A204.1 (cell line): ENCODE measurements around the gene ACP5.
"Not testable (repeated sequence)": the region's sequence is repeated elsewhere in the genome, so short reads cannot be mapped to it uniquely, and the experiment has no call there.

Experiments used
- FAIRE-seq: peaks from 2 replicates; lab custom pipeline; 2012; peaks lifted over from hg19 to GRCh38; lab: Jason Lieb, UNC

The ACP5 gene

GRCh38 chr19:11577451-11578257 is at the start of gene ACP5:
Gene ACP5 (minus strand): TSS chr19:11577645. CDS start chr19:11577317, 328 bp downstream.
- FAIRE-seq: no peak

GRCh38 chr19:11626252-11626651 is 48.8 kb upstream of the ACP5 start:
- no peak for FAIRE-seq

- FAIRE-seq: no peak
Measured at GRCh38 chr19:11624069-11624463, 46.6 kb upstream of the ACP5 start.

- FAIRE-seq: not testable (repeated sequence)
Measured at GRCh38 chr19:11622401-11622800, 45.0 kb upstream of the ACP5 start.

GRCh38 chr19:11620553-11620952 is 43.1 kb upstream of the ACP5 start:
- FAIRE-seq: no peak

- no peak for FAIRE-seq
Measured at GRCh38 chr19:11617180-11618062, 40.0 kb upstream of the ACP5 start.

- no peak for FAIRE-seq
Measured at GRCh38 chr19:11612816-11613511, 35.5 kb upstream of the ACP5 start.

GRCh38 chr19:11611730-11612129 is 34.3 kb upstream of the ACP5 start:
- no peak for FAIRE-seq

GRCh38 chr19:11606484-11606883 is 29.0 kb upstream of the ACP5 start:
- FAIRE-seq: no peak

GRCh38 chr19:11599704-11600103 is 22.3 kb upstream of the ACP5 start:
- not testable (repeated sequence) for FAIRE-seq

- no peak for FAIRE-seq
Measured at GRCh38 chr19:11598746-11599145, 21.3 kb upstream of the ACP5 start.

- FAIRE-seq: no peak
Measured at GRCh38 chr19:11598103-11598483, 20.6 kb upstream of the ACP5 start.

- peak; percentile 97 for FAIRE-seq
Measured at GRCh38 chr19:11597202-11598102, 20.0 kb upstream of the ACP5 start, which contains the start of gene ZNF627. Gene ZNF627 (plus strand): TSS chr19:11597483. CDS start chr19:11597628, 145 bp downstream.

GRCh38 chr19:11596156-11596555 is 18.7 kb upstream of the ACP5 start:
- FAIRE-seq: no peak

GRCh38 chr19:11594084-11594483 is 16.6 kb upstream of the ACP5 start:
- FAIRE-seq: no peak

GRCh38 chr19:11587975-11588631 is 10.7 kb upstream of the ACP5 start:
- FAIRE-seq: no peak

- FAIRE-seq: no peak
Measured at GRCh38 chr19:11587302-11587974, 10.0 kb upstream of the ACP5 start.

- no peak for FAIRE-seq
Measured at GRCh38 chr19:11586331-11586730, 8.9 kb upstream of the ACP5 start.

GRCh38 chr19:11581740-11582139 is 4.3 kb upstream of the ACP5 start:
- no peak for FAIRE-seq

GRCh38 chr19:11580116-11580515 is 2.7 kb upstream of the ACP5 start:
- no peak for FAIRE-seq
